ENCODE measurements around the gene PER1. TPM values are rescaled to one million over a fixed set of nuclear protein-coding genes. Genes with fewer than 3 reads are reported as not detected.
A peak's percentile ranks its signal among the peaks of the same experiment; 100 is the strongest.

Gene PER1
- total and polyA plus RNA-seq, 9 of the 15 experiments (the other 6 are each of a cell fraction or from before 2014, with no cell fraction given) = 0.13 to 26.0 (median 3.4) TPM

DNA sequence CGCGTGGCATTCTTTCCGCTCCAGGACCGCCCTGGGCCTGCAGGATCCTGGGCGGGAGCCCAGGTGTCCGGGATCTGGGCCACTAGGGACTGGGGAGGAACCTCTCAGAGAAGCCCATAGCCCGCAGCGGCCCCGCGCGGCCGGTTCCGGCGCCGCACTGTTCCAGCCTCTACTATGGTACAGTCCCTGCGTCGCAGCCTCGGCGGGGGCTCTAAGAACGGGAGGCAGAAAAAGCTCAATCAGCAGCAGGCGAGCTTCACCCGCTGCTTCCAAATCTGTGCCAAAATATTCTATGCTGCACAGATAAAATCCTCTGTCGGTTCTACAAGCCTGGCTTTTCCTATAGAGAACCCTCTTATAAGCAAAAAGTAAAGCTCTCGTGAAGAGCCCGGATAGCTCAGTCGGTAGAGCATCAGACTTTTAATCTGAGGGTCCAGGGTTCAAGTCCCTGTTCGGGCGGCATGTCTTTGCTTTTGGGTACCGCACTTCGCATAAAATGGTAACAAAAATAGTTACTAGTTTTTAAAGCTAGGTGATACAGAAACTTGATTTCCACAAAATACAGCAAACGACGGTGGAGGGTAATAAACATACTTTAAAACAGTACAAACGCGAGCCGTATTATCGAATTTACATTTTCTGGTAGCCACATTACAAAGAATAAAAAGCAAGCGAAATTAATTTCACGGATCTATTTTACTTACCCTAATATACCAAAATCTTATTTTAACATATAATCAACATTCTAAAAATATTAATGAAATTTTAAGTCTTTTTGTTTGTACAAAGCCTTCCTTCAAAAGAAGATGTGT is 33.2 kb downstream of the PER1 start (continued):
- TF ChIP-seq ZNF511 (CRISPR knock-in tag; IDR thresholded peaks at IDR 0.05) = 0 out of 2 replicates have a peak, but pooled peaks have one; percentile 35

DNA sequence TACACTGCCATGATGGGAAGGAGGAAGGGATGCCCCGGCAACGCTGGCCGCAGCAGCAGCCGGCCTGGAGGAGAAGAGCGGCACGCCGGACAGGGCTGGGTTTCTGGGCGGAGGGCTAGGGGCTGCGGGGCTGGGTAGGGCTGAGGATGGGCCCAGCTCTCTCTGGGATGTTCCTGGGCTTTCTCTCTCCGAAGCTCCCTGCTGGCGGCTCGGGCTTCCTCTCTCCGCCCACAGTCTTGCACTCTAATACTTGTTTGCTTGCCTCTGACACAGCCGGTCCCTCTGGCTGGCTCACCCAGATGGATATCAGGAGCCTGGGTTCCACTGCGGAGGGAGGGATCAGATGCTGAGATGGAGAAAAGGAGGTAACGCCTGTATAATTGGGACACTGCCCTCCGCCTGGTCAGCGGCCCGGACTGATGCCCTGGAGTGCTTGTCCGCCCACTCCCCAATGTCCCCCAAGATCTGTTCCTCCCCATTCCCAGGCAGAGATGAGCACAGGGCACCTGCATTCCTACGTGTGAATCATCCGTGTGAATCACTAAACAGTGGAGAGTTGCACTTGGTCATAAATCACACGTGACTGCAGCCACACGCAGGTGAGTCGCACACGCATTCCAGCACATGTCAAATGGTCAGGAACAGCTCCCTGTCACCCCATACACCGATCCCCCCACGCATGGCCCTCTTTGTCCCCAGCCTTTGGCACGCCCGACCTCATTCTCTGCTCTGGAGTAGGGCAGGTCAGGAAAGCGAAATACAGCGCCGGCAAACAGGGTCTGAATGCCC is 34.0 kb downstream of the PER1 start, which contains the start of gene ALOXE3:
Gene ALOXE3, minus strand, starts transcription at position 535 of the 789 bp plus-strand sequence. Its CDS starts 524 bp downstream, at position 11.
- Histone ChIP-seq H3K9me3 (replicated peaks; ENCODE audit: control insufficient read depth, insufficient read depth, low read depth, low read length) (no peaks in the 10 kb centered on the region), H2AFZ (ENCODE audit: low read depth, low read length) (peak within 1 kb of the TSS; percentile 84), H3K27me3 (ENCODE audit: control insufficient read depth in 2 of 2, insufficient read depth in 2 of 2, low read length in 2 of 2) (peaks cover 14 to 41% of the 10 kb centered on the region in 2 experiments), H3K4me1 (replicated peaks in 1 of 2; ENCODE audit: control insufficient read depth in 2 of 2, insufficient read depth in 2 of 2, low read length in 2 of 2) (peaks cover 17 to 35% of the 10 kb centered on the region in 2 experiments), H3K4me3 (peak within 1 kb of the TSS; percentile 65), H4K20me1 (replicated peaks; ENCODE audit: control insufficient read depth, insufficient read depth, low read length) (peaks cover 8% of the 10 kb centered on the region; the same call in 1 of the 2 replicates), H3K9me1 (ENCODE audit: control insufficient read depth, insufficient read depth, low read length) (no peaks in the 10 kb centered on the region), H3K4me2 (ENCODE audit: insufficient read depth, low read length) (peak within 1 kb of the TSS; percentile 98), H3K9ac (ENCODE audit: insufficient read depth in 1 of 2, low read depth in 2 of 2, low read length in 2 of 2) (peak within 1 kb of the TSS; percentile 55 to 83), H3K27ac (ENCODE audit: extremely low read depth, low read depth, low read length) (peak within 1 kb of the TSS; percentile 63; the same call in 2 of the 3 replicates), H3K36me3 (ENCODE audit: control insufficient read depth, insufficient read depth, low read length) (no peaks in the 10 kb centered on the region), H3K79me2 (ENCODE audit: control insufficient read depth, insufficient read depth, low read length) (no peaks in the 10 kb centered on the region)
- in situ Hi-C loops (cut with MboI) = no loop called here
- WGBS (ENCODE audit: insufficient coverage, low coverage, missing lambda C conversion rate) = 5% methylated on average over 26 of the region's 33 CpGs
- POLR2A ChIA-PET = interaction anchor here (1.6 kb wide), 1 partner anchor 55 kb away, joined by 6 read pairs; no protein-coding TSS in a partner anchor
- FAIRE-seq = no peak
- peak in 3 of 4 experiments; percentile 21 to 41 (median 31) for DNase-seq (ENCODE audit: extremely low read depth in 1 of 4, low spot score in 3 of 4)
- no peak; the same call in 2 of the 3 replicates for ATAC-seq
- intact Hi-C loops (cut with micrococcal nuclease) = loop anchor here (2.0 kb wide), 2 partner anchors 37 to 57 kb away; no protein-coding TSS in a partner anchor
- CTCF ChIA-PET (ENCODE audit: low intra/inter-chr PET ratio) = interaction anchor here (0.6 to 2.4 kb wide), 2 partner anchors 38 to 180 kb away, joined by 3 to 9 read pairs; no protein-coding TSS in a partner anchor
- no TSS peak for BruUV-seq (replicated peaks)
- TF ChIP-seq ATF3 (IDR thresholded peaks at IDR 0.05) (peak; percentile 44; the same call in 1 of the 2 replicates), ATF3 (CRISPR knock-in tag; conservative IDR thresholded peaks at IDR 0.05) (no peak), ZNF408 (CRISPR knock-in tag; IDR thresholded peaks at IDR 0.05; ENCODE audit: low read depth) (no peak), SMAD3 (CRISPR knock-in tag; conservative IDR thresholded peaks at IDR 0.05) (no peak), TAF1 (IDR thresholded peaks at IDR 0.05; ENCODE audit: control insufficient read depth, extremely low read depth, insufficient read depth, low read length, severe bottlenecking) (no peak), FOXA1 (IDR thresholded peaks at IDR 0.05; ENCODE audit: borderline replicate concordance) (no peak)
- TF ChIP-seq, protein P1, sequence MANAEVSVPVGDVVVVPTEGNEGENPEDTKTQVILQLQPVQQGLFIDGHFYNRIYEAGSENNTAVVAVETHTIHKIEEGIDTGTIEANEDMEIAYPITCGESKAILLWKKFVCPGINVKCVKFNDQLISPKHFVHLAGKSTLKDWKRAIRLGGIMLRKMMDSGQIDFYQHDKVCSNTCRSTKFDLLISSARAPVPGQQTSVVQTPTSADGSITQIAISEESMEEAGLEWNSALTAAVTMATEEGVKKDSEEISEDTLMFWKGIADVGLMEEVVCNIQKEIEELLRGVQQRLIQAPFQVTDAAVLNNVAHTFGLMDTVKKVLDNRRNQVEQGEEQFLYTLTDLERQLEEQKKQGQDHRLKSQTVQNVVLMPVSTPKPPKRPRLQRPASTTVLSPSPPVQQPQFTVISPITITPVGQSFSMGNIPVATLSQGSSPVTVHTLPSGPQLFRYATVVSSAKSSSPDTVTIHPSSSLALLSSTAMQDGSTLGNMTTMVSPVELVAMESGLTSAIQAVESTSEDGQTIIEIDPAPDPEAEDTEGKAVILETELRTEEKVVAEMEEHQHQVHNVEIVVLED (CRISPR knock-in tag; IDR thresholded peaks at IDR 0.05) = no peak
- TF ChIP-seq, protein P2, sequence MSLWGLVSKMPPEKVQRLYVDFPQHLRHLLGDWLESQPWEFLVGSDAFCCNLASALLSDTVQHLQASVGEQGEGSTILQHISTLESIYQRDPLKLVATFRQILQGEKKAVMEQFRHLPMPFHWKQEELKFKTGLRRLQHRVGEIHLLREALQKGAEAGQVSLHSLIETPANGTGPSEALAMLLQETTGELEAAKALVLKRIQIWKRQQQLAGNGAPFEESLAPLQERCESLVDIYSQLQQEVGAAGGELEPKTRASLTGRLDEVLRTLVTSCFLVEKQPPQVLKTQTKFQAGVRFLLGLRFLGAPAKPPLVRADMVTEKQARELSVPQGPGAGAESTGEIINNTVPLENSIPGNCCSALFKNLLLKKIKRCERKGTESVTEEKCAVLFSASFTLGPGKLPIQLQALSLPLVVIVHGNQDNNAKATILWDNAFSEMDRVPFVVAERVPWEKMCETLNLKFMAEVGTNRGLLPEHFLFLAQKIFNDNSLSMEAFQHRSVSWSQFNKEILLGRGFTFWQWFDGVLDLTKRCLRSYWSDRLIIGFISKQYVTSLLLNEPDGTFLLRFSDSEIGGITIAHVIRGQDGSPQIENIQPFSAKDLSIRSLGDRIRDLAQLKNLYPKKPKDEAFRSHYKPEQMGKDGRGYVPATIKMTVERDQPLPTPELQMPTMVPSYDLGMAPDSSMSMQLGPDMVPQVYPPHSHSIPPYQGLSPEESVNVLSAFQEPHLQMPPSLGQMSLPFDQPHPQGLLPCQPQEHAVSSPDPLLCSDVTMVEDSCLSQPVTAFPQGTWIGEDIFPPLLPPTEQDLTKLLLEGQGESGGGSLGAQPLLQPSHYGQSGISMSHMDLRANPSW (CRISPR knock-in tag; IDR thresholded peaks at IDR 0.05) = no peak

Data from K562 (cell line).